HG03060 (cell line): Measurements from ENCODE around the gene SMIM20.
"Not testable (repeated sequence)": the region's sequence is repeated elsewhere in the genome, so short reads cannot be mapped to it uniquely, and the experiment has no call there.

Experiments
- ATAC-seq: cut with Tn5 transposase; IDR thresholded peaks from one replicate; pipeline ENCODE4 v1.9.1; 2021; ENCODE audit warnings: low read depth, moderate number of reproducible peaks; ENCODE audit not compliant: unreplicated experiment

Gene SMIM20

DNA sequence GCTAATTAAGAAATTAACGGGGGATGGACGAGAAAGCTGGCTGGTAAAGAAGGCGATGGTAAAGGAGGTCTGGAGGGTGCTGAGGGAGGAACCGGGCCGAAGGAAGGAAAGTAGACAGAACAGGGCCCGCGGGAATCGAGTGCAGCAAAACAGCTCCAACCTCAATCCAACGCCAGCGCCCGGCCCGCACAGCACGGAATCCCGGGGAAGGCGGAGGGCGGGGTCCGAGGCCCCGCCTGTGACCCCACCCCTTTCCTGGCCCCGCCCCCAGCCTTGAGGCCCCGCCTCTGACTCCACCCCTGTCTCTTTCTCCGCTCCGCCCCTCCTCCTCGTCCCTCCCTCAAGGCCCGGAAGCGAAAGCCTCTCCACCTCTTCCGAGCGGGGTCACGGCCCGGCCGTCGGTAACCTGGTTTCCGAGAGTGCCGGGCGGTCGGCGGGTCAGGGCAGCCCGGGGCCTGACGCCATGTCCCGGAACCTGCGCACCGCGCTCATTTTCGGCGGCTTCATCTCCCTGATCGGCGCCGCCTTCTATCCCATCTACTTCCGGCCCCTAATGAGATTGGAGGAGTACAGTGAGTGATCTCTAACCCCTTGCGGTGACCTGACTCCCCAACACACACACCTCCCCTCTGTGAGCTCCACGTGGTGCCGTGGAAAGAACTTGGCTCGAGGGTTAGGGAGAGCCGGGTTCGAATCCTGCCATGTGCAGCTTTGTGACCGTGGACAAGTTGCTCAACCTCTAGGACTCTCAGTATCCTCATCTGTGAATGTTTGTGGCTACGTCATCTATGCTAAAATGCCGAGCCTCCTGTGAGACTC, at the start of gene SMIM20:
Gene SMIM20, plus strand, starts transcription at position 370 of the 819 bp plus-strand sequence. Its CDS starts 94 bp downstream, at position 464.
- peak; percentile 73 for ATAC-seq

DNA sequence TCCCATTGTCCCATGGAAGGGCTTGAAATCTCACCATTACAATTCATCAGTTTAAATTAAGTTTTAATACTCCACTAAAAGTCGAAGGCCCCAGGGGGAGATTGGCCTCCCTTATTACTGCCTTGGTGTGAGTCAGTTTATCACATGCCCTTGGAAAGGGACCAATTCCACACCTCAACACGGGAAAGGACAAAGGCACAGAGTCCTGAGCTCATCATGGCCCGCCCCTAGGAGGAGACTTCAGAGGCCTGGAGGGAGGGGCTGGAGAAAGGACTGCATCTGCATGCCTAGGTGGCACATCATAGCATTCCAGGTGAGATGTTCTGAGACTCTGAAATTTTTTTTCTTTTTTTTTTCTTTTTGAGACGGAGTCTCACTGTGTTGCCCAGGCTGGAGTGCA, 48.4 kb upstream of the SMIM20 start:
- no peak for ATAC-seq

DNA sequence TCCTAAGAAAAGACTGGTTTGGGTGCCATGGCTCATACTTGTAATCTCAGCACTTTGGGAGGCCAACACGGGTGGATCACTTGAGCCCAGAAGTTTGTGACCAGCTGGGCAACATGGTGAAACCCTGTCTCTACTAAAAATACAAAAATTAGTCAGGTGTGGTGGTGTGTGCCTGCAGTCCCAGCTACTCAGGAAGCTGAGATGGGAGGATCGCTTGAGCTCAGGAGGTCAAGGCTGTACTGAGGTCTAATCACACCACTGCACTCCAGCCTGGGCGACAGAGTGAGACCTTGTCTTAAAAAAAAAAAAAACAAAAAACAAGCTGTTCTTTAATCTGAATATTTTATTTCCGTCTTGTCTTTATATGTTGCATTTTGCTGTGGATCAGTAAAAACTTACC, 47.6 kb upstream of the SMIM20 start:
- ATAC-seq: not testable (repeated sequence)

- ATAC-seq: no peak
Measured at GRCh38 chr4:25867781-25868294, 46.2 kb upstream of the SMIM20 start.

GRCh38 chr4:25870081-25870480, 43.9 kb upstream of the SMIM20 start:
- ATAC-seq: peak; percentile 40

DNA sequence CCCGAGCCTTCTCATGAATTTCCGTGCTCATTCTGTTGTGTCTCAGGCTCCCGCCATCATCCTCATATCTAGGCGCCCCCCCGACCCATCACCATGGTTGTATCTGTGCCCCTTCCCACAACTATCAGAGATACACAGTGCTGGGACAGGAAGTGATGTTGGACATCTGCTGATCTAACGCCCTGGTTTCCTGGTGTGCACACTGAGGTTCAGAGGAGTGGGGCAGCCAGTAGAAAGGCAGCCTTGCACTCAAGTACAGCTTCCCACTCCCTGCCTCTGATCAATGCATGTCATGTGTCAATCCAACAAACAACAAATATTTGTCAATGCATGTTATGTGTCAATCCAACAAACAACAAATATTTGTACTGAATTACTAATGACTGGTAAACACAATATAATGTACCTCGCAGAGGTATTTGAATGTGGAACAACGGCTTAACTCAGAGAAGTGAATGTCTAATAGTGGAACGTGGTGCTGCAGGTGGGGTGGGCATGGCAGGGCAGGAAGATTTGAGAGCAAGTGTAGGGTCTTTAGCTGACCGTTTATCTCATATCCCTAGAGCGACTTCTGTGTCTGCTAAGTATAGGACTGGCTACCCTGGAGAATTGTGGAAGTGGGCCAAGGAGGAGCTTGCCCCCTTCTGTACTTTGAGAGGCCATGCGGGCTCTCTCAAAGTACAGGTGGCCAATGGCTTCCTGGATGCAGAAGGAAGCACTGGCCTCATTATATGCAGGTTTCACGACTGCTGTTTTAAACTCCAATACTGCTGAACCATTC, 41.0 kb upstream of the SMIM20 start:
- ATAC-seq: no peak

GRCh38 chr4:25873632-25874129, 40.3 kb upstream of the SMIM20 start:
- no peak for ATAC-seq

DNA sequence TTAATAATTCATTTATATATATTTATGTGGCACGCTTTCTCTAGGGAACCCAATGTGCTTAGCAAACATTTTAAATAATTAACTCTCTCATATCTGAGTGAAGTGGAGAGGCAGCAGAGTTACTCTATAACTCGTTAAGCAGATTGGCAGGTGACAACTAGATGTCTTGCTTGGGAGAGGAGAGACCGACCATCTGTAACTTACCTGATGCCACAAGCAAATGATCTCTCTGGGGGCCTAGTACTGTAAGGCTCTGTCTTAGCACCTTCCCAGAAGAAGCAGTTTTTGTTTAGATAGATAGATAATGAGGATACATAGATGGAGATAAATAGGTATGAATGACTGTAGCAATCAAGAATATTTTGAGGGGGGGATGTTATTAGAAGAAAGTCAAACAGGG, 39.4 kb upstream of the SMIM20 start:
- no peak for ATAC-seq

DNA sequence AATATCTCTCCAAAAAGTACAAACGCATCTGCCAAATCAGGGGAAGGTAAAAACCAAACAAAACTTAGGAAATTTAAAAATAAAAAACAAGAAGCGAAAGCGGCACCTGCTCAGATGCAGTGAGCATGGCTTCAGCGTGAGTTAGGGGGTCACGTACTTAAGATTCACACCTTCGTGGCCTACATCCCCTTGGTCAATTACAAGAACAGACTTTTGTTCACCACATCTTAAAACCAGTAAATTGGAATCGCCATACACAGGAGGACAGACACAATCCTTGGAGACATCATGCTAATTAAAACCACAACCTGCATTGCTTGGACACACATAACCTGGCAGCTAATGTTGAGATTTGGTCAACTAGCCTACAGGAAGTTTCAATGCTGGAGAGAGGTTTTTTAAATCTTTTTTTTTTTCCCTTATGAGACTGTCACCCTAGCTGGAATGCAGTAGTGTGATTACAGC, 38.7 kb upstream of the SMIM20 start:
- ATAC-seq: no peak

DNA sequence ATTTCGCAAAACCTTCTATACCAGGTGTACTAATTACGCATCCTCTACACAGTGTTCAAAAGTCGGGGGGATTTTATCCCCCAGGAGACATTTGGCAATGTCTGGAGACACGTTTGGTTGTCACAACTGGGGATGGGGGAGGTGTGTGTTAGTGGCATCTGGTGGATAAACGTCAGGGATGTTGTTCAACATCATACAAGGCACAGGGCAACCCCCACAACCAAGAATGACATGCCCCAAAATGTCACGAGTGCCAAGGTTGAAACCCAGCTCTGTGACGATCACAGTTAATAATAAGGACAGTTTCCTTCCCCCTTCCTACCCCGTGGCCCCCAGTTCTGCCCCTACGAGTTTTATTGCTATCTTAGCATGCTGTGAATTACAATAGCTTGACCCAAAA, 35.3 kb upstream of the SMIM20 start:
- ATAC-seq: no peak

GRCh38 chr4:25879091-25879584, 34.9 kb upstream of the SMIM20 start:
- no peak for ATAC-seq

DNA sequence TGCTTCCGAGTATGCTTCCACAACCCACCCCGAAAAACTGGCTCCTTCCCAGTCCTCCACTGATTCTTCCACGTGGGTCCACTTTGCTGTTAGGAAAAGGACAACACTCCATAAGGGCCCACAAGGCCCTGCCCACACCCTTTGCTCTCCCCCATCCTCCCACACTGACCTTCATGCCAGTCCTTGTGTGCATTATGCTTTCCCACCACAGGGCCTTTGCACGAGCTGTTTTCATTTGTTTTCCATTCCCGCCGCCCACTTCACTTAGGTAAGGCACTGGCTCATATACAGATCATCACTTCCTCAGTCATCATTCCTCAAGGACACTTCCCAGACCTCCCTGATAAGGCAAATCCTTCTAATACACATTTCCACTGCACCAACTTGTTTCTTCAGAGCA, 34.4 kb upstream of the SMIM20 start:
- no peak for ATAC-seq

DNA sequence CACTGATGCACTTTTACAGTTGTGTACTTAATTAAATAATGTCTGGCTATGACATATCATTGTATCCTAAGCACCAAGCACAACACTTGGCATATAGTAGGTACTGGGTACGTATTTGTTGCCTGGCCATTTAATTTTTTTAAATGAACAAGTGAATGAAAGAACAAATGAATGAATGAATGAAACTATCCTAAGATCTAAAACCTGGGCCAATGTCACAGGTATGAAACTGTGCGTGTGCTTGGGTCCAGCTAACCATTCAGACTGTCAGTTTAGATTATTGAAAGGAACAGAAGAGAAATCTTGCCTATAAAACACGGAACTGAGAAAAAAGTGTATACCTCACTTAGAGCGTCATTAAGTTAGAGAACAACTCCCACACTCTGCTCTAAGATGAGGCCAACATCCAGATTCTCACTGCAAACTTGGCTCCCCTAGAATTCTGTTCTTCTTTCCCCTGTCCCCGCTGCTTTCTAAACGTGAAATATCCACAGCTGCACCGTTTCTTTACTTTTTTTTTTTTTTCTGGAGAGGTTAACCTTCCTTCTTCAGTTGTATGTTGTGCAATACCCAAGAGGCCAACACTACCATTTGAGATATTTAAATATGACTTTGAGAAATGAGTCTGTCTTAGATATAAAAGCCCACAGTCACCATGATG, 33.9 kb upstream of the SMIM20 start:
- ATAC-seq: peak; percentile 51

- ATAC-seq: no peak
Measured at GRCh38 chr4:25881193-25881592, 32.8 kb upstream of the SMIM20 start.

DNA sequence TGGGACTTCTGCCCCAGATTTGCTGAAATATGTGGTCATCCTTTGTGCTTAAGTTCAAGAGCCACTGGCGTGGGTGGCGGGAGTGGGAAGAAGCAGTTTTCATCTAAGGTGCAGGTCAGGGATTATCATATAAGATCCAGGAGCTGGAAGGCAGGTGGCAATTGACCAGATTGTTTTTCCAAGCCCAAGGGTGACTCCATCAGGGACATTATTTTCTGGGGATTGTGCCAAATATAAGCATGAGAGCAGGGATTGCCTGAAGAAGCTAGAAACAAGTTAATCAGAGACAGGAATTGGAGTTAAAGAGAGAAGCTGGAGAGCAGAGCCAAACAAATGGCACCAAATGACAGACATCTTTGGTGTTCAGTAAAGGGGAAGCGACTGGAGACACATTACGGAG, 31.8 kb upstream of the SMIM20 start:
- no peak for ATAC-seq

- ATAC-seq: no peak
Measured at GRCh38 chr4:25883565-25883964, 30.5 kb upstream of the SMIM20 start.

DNA sequence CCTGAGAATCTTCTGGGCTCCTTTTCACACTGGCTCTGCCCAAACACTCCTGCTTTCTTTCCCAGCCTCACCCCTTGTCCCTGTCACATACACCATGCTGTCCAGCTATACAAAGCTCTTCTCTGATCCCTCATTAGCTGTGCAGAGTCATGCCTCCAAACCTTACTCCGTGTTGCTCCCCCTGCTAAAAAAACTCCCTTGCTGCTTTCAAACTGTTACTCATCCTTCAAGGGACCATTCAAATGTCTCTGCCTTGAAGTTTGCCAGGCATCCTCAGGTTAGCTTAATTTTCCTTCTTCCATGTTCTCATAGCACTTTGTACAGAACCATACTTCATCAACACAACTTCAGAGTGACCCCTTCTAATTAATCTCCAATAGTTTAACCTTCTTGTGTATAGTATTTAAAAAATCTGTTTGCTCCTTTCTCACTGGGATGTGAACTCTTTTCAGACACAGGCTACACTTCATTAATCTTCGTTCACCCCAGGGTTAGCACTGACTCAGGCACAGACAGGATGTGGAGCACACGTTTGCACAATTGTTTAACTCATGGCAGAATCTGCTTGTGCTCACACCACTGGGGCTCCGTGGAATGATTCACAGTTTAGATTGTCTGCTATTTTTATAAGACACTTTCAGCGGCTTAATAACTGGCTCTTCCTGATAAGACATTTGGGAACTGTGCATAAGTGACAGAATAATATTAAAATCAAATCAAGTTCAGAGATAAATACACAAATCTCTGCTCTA, 29.8 kb upstream of the SMIM20 start:
- no peak for ATAC-seq

- no peak for ATAC-seq
Measured at GRCh38 chr4:25888781-25889180, 25.2 kb upstream of the SMIM20 start.

DNA sequence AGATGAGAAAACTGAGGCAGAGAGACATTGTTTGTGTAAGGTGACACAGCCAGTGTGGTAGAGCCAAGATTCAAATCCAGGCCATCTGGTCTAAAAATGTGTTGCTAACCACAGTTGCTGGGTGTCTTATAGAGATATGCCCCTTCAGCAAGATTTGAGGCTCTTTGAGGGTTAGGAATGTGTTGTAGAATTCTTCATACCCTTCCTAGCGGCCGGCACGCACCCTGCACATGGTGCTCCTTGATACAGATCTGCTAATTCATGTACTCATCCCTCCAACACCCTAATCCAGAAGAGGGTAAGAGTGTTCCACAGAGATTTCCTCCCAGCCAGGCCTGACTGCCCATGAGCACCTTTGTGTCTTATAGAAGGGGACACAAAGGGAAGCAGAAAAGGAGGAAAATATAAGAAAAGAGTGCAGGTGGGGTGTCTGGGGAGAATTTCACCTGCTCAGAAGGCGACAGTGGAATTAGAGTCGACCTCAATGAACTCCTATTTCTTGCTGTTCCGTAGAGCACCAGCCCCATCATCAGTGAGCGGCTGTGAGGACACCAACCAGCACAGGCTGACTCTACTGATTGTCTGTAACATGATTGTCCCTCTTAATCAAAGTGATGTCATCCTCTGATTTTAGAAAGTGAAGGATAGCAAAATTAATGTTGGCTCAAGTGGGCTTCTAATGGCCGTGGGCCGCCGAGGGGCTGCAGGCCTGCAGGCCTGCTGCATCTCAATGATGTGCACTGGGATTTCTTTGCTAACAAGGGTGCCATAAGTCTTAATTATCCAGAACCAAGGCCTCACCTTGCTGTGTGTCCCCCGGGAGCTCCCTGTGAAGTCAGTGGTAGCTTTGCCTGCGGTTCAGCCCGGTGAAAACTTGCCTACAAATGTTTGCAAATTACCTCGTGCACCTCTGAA, 24.2 kb upstream of the SMIM20 start:
- ATAC-seq: no peak
